Keratinocyte (primary cell): ENCODE results near the gene FOXP4. TPM values are rescaled to one million over a fixed set of nuclear protein-coding genes. Genes with fewer than 3 reads are reported as not detected.

ENCODE experiments used
- DNase-seq: peaks from one replicate; pipeline ENCODE4 v3.0.0-alpha.2; 2011; ENCODE audit warnings: low read depth, missing footprints, low spot score
- FAIRE-seq: peaks from 2 replicates; lab custom pipeline; 2011; peaks lifted over from hg19 to GRCh38; lab: Jason Lieb, UNC
- H2AFZ ChIP-seq: 2 replicates; pipeline ENCODE4 v1.6.0; 2012; ENCODE audit warnings: low read length, control low read depth, inconsistent platforms; ENCODE audit not compliant: control insufficient read depth
- H3K27ac ChIP-seq: 2 replicates; pipeline ENCODE4 v1.5.1; 2011; ENCODE audit warnings: low read length; ENCODE audit not compliant: control insufficient read depth, insufficient read depth
- H3K27me3 ChIP-seq: 3 replicates; pipeline ENCODE4 v1.6.0; 2011; ENCODE audit warnings: low read length; ENCODE audit not compliant: control insufficient read depth, insufficient read depth; ENCODE audit errors: extremely low read depth
- H3K36me3 ChIP-seq, 2 experiments: 2 replicates in 1 of 2; 3 replicates in 1 of 2; pipeline ENCODE4 v1.5.1; 2011; ENCODE audit warnings: low read length in 2 of 2, mild to moderate bottlenecking in 1 of 2; ENCODE audit not compliant: control insufficient read depth in 2 of 2, insufficient read depth in 2 of 2; ENCODE audit errors: extremely low read depth in 1 of 2
- H3K4me1 ChIP-seq: 3 replicates; pipeline ENCODE4 v1.5.1; 2011; ENCODE audit warnings: low read length; ENCODE audit not compliant: control insufficient read depth, insufficient read depth; ENCODE audit errors: extremely low read depth
- H3K4me2 ChIP-seq: 3 replicates; pipeline ENCODE4 v1.6.0; 2011; ENCODE audit warnings: low read depth, low read length; ENCODE audit not compliant: control insufficient read depth, insufficient read depth; ENCODE audit errors: extremely low read depth
- H3K4me3 ChIP-seq, 3 experiments: fragments of 200-600 bp in 1 of 3; sonication (generic) in 1 of 3; 2 replicates in 2 of 3; 3 replicates in 1 of 3; pipeline ENCODE4 v1.5.1; 2011 to 2016; ENCODE audit warnings: low read length in 3 of 3, mild to moderate bottlenecking in 3 of 3, control low read depth in 2 of 3, inconsistent platforms in 1 of 3, low read depth in 1 of 3, mixed read lengths in 1 of 3, mixed run types in 1 of 3, moderate library complexity in 1 of 3; ENCODE audit not compliant: control insufficient read depth in 2 of 3, insufficient read depth in 2 of 3; ENCODE audit errors: extremely low read depth in 1 of 3
- H3K79me2 ChIP-seq: 2 replicates; pipeline ENCODE4 v1.6.0; 2012; ENCODE audit warnings: low read length; ENCODE audit not compliant: control insufficient read depth, insufficient read depth
- H3K9ac ChIP-seq: 3 replicates; pipeline ENCODE4 v1.6.0; 2011; ENCODE audit warnings: low read length; ENCODE audit not compliant: control insufficient read depth, insufficient read depth; ENCODE audit errors: extremely low read depth
- H3K9me1 ChIP-seq: 3 replicates; pipeline ENCODE4 v1.6.0; 2011; ENCODE audit warnings: low read length; ENCODE audit not compliant: control insufficient read depth, insufficient read depth; ENCODE audit errors: extremely low read depth
- H3K9me3 ChIP-seq: 2 replicates; pipeline ENCODE4 v1.5.1; 2012; ENCODE audit warnings: low read depth, low read length; ENCODE audit not compliant: control insufficient read depth
- H4K20me1 ChIP-seq: 3 replicates; pipeline ENCODE4 v1.6.0; 2011; ENCODE audit warnings: low read length; ENCODE audit not compliant: control insufficient read depth, insufficient read depth; ENCODE audit errors: extremely low read depth
- CTCF ChIP-seq, 3 experiments: IDR thresholded peaks in 1 of 3; conservative IDR thresholded peaks in 1 of 3; optimal IDR thresholded peaks in 1 of 3; 2 replicates in 2 of 3; 3 replicates in 1 of 3; pipeline versions ENCODE3 to v1.5.1; 2011; ENCODE audit warnings: low read length in 3 of 3, mild to moderate bottlenecking in 3 of 3, moderate library complexity in 2 of 3, control low read depth in 1 of 3, inconsistent platforms in 1 of 3; ENCODE audit not compliant: insufficient read depth in 2 of 3; ENCODE audit errors: extremely low read depth in 1 of 3
- EZH2 ChIP-seq: IDR thresholded peaks from one replicate; pipeline ENCODE4 v1.6.1; 2012; ENCODE audit warnings: inconsistent platforms, mild to moderate bottlenecking, low read length, moderate library complexity
- dilution Hi-C: fragments of 300-500 bp; cut with MboI; formaldehyde crosslinking; loops from one replicate; pipeline ENCODE4 v1.7.0; 2020; ENCODE audit warnings: low sequenced_read_pairs; ENCODE audit not compliant: extremely low pct_ligation_motif_present
- polyA plus RNA-seq, 5 experiments: library from polyadenylated mRNA; depleted of rRNA in 3 of 5; stranded (reverse) in 3 of 5; stranded (forward) in 1 of 5; unstranded in 1 of 5; fragments of >200 nt; gene quantifications; 1 replicate in 1 of 5; 2 replicates in 3 of 5; 3 replicates in 1 of 5; pipeline versions ENCODE4 v1.2.1 to v1.2.3, GENCODE V29; 2011 to 2012; ENCODE audit warnings: missing spikeins in 2 of 5, low read depth in 1 of 5, low replicate concordance in 1 of 5

Gene FOXP4
- polyA plus RNA-seq, 1 donor (not counting 4 experiments of a cell fraction or from before 2014, with no cell fraction given), result 1.1 TPM

GRCh38 chr6:41565701-41566100 is 19.5 kb downstream of the FOXP4 start:
- Histone ChIP-seq H3K4me3 (no peak overlapping the region), H3K36me3 (peaks cover 13 to 23% of the 10 kb centered on the region in 2 experiments), H3K4me2 (no peak overlapping the region), H3K9me3 (no peaks in the 10 kb centered on the region), H2AFZ (no peak overlapping the region), H3K27ac (no peak overlapping the region), H3K79me2 (peaks cover 2% of the 10 kb centered on the region), H4K20me1 (no peaks in the 10 kb centered on the region), H3K9me1 (no peaks in the 10 kb centered on the region), H3K9ac (no peak overlapping the region), H3K4me1 (peaks cover 5% of the 10 kb centered on the region), H3K27me3 (no peaks in the 10 kb centered on the region)
- FAIRE-seq (no peak), DNase-seq (no peak)
- TF ChIP-seq CTCF (optimal IDR thresholded peaks at IDR 0.05 in 1 of 3, IDR thresholded peaks at IDR 0.05 in 1 of 3, conservative IDR thresholded peaks at IDR 0.05 in 1 of 3; ENCODE audit: extremely low read depth in 1 of 3, insufficient read depth in 2 of 3, low read length in 3 of 3) (no peak), EZH2 (no peak)
- dilution Hi-C loops, result no loop called here

GRCh38 chr6:41566961-41567360 is 20.8 kb downstream of the FOXP4 start:
- Histone ChIP-seq H2AFZ (no peak overlapping the region), H3K9ac (no peak overlapping the region), H3K27me3 (no peaks in the 10 kb centered on the region), H3K4me2 (no peak overlapping the region), H3K4me3 (no peak overlapping the region), H3K4me1 (no peaks in the 10 kb centered on the region), H3K36me3 (peaks cover 15 to 23% of the 10 kb centered on the region in 2 experiments), H3K27ac (no peak overlapping the region), H3K9me3 (no peaks in the 10 kb centered on the region), H3K79me2 (no peaks in the 10 kb centered on the region), H4K20me1 (no peaks in the 10 kb centered on the region), H3K9me1 (no peaks in the 10 kb centered on the region)
- FAIRE-seq (no peak), DNase-seq (no peak)
- dilution Hi-C loops, result no loop called here
- TF ChIP-seq CTCF (optimal IDR thresholded peaks at IDR 0.05 in 1 of 3, IDR thresholded peaks at IDR 0.05 in 1 of 3, conservative IDR thresholded peaks at IDR 0.05 in 1 of 3; ENCODE audit: extremely low read depth in 1 of 3, insufficient read depth in 2 of 3, low read length in 3 of 3) (no peak), EZH2 (no peak)
